Neuronal stem cell (in vitro differentiated cells): ENCODE measurements around the gene ABHD16B.
A peak's percentile ranks its signal among the peaks of the same experiment; 100 is the strongest.

Experiments used
- DNase-seq: peaks from one replicate; pipeline ENCODE4 v3.0.0-alpha.2; 2013; ENCODE audit warnings: low spot score
- H2AFZ ChIP-seq: one replicate; pipeline ENCODE4 v1.6.1; 2013; ENCODE audit warnings: mild to moderate bottlenecking, low read length, inconsistent platforms
- H2AK5ac ChIP-seq: 2 replicates; pipeline ENCODE4 v1.6.1; 2013; ENCODE audit warnings: low read depth, mild to moderate bottlenecking, inconsistent platforms, low read length, moderate library complexity, mixed read lengths
- H2BK120ac ChIP-seq: 2 replicates; pipeline ENCODE4 v1.6.1; 2013; ENCODE audit warnings: low read depth, mild to moderate bottlenecking, inconsistent platforms, low read length, moderate library complexity, mixed read lengths
- H2BK12ac ChIP-seq: one replicate; pipeline ENCODE4 v1.6.1; 2013; ENCODE audit warnings: low read length, inconsistent platforms
- H2BK15ac ChIP-seq: 2 replicates; pipeline ENCODE4 v1.6.1; 2013; ENCODE audit warnings: mild to moderate bottlenecking, low read length, inconsistent platforms, mixed read lengths
- H2BK5ac ChIP-seq: one replicate; pipeline ENCODE4 v1.6.1; 2013; ENCODE audit warnings: inconsistent platforms, mild to moderate bottlenecking, low read length, moderate library complexity
- H3K14ac ChIP-seq: one replicate; pipeline ENCODE4 v1.6.1; 2013; ENCODE audit warnings: low read length, inconsistent platforms
- H3K18ac ChIP-seq: 2 replicates; pipeline ENCODE4 v1.6.1; 2013; ENCODE audit warnings: low read length, inconsistent platforms
- H3K23ac ChIP-seq: 2 replicates; pipeline ENCODE4 v1.6.1; 2013; ENCODE audit warnings: low read depth, mild to moderate bottlenecking, mixed read lengths, low read length, inconsistent platforms; ENCODE audit not compliant: poor library complexity
- H3K27ac ChIP-seq: replicated peaks from 3 replicates; pipeline ENCODE4 v1.5.1; 2013; ENCODE audit warnings: low read length, inconsistent platforms
- H3K27me3 ChIP-seq, 3 experiments: 2 replicates each; pipeline ENCODE4 v1.6.1; 2013; ENCODE audit warnings: low read length in 3 of 3, mild to moderate bottlenecking in 2 of 3, inconsistent platforms in 1 of 3, low read depth in 1 of 3, mixed read lengths in 1 of 3, moderate library complexity in 1 of 3; ENCODE audit not compliant: control insufficient read depth in 3 of 3, insufficient read depth in 3 of 3
- H3K36me3 ChIP-seq, 2 donors: replicated peaks in 1 of 2; 2 replicates each; pipeline ENCODE4 v1.6.1; 2013; ENCODE audit warnings: low read length in 2 of 2; ENCODE audit not compliant: control insufficient read depth in 2 of 2, insufficient read depth in 2 of 2
- H3K4ac ChIP-seq: 2 replicates; pipeline ENCODE4 v1.6.1; 2013; ENCODE audit warnings: inconsistent platforms, mild to moderate bottlenecking, low read length, moderate library complexity
- H3K4me1 ChIP-seq, 2 donors: 1 replicate in 1 of 2; 2 replicates in 1 of 2; pipeline ENCODE4 v1.6.1; 2013; ENCODE audit warnings: low read length in 2 of 2, low read depth in 1 of 2; ENCODE audit not compliant: control insufficient read depth in 2 of 2, insufficient read depth in 1 of 2
- H3K4me2 ChIP-seq: one replicate; pipeline ENCODE4 v1.6.1; 2013; ENCODE audit warnings: mild to moderate bottlenecking, low read length, inconsistent platforms; ENCODE audit not compliant: insufficient read depth, poor library complexity, severe bottlenecking
- H3K4me3 ChIP-seq, 2 donors: 2 replicates each; pipeline ENCODE4 v1.5.1; 2013; ENCODE audit warnings: low read length in 2 of 2, mild to moderate bottlenecking in 2 of 2, inconsistent platforms in 1 of 2, moderate library complexity in 1 of 2
- H3K79me1 ChIP-seq: one replicate; pipeline ENCODE4 v1.6.1; 2013; ENCODE audit warnings: low read depth, mild to moderate bottlenecking, inconsistent platforms, low read length, moderate library complexity
- H3K9ac ChIP-seq: one replicate; pipeline ENCODE4 v1.6.1; 2013; ENCODE audit warnings: mild to moderate bottlenecking, low read depth, low read length, inconsistent platforms; ENCODE audit not compliant: poor library complexity
- H3K9me3 ChIP-seq, 2 donors: replicated peaks in 1 of 2; 2 replicates each; pipeline versions ENCODE3 to v1.6.1; 2013; ENCODE audit warnings: low read length in 2 of 2, mild to moderate bottlenecking in 2 of 2, inconsistent platforms in 1 of 2, low read depth in 1 of 2, mixed read lengths in 1 of 2, moderate library complexity in 1 of 2; ENCODE audit not compliant: control insufficient read depth in 2 of 2, insufficient read depth in 1 of 2
- H4K8ac ChIP-seq: one replicate; pipeline ENCODE4 v1.6.1; 2013; ENCODE audit warnings: low read depth, mild to moderate bottlenecking, inconsistent platforms, low read length, moderate library complexity
- H4K91ac ChIP-seq: one replicate; pipeline ENCODE4 v1.6.1; 2013; ENCODE audit warnings: low read length, low read depth, mild to moderate bottlenecking, inconsistent platforms; ENCODE audit not compliant: poor library complexity
- WGBS, 2 donors: extraction: QIAGEN DNeasy Blood & Tissue Kit; methylation state at CpG; one replicate each; pipeline ENCODE4 v1.1.7; 2013; ENCODE audit warnings: missing lambda C conversion rate in 2 of 2, mixed read lengths in 1 of 2; ENCODE audit not compliant: insufficient read length in 2 of 2, insufficient replicate concordance in 1 of 2; ENCODE audit errors: extremely low coverage in 2 of 2; 5-methylcytosine and 5-hydroxymethylcytosine counted together

Gene ABHD16B

DNA sequence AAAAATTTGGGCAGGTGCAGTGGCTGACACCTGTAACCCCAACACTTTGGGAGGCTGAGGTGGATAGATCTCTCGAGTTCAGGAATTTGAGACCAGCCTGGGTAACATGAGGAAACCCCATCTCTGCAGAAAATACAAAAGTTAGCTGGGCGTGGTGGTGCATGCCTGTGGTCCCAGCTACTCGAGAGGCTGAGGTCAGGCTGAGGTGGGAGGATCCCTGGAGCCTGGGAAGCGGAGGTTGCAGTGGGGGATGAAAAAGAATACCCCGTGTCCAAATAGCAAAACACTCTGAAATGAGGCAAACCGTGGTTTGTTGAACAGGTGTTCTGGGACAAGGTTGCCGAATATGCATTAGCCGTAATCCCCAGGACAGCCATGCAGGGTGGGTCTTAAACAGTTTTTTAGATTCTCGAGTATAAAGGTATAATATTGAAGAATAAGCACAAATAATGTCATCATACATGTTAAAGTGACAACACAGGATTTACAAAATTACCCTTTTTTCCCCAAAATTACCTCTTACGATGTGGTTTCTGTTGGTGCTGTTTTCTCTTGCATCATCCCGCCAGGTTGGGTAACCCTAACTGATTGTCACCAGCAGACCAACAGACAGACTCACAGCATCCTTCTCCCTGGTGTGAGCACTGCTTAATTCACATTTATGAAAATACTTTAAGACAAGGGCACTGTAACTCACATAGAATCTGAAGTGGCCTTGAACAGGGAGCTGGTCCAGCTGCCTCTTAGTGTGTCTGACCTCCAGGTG, 42.7 kb downstream of the ABHD16B start:
- Histone ChIP-seq H3K4me3 (no peak overlapping the region), H3K36me3 (peaks cover 0 to 8% of the 10 kb centered on the region in 2 donors), H4K8ac (no peak overlapping the region), H3K4me1 (no peaks in the 10 kb centered on the region), H2BK15ac (no peak overlapping the region), H3K23ac (no peak overlapping the region), H2BK120ac (no peak overlapping the region), H2BK12ac (no peak overlapping the region), H2AFZ (no peak overlapping the region), H3K27ac (no peak overlapping the region), H3K79me1 (peaks cover 11% of the 10 kb centered on the region), H3K18ac (no peak overlapping the region), H4K91ac (no peak overlapping the region), H3K27me3 (no peaks in the 10 kb centered on the region), H3K14ac (no peak overlapping the region), H3K4me2 (no peak overlapping the region), H2AK5ac (no peak overlapping the region), H3K4ac (no peak overlapping the region), H3K9me3 (peaks cover 0 to 2% of the 10 kb centered on the region in 2 donors), H2BK5ac (no peak overlapping the region), H3K9ac (peak overlapping the region; percentile 55)
- WGBS, 2 donors, result no CpG with 5 or more reads among the region's 11 CpGs
- DNase-seq, result no peak

- Histone ChIP-seq H2BK15ac (no peak overlapping the region), H2BK5ac (no peak overlapping the region), H3K23ac (no peak overlapping the region), H3K14ac (no peak overlapping the region), H4K8ac (no peak overlapping the region), H3K18ac (no peak overlapping the region), H3K4ac (no peak overlapping the region), H3K4me1 (peaks cover 0 to 3% of the 10 kb centered on the region in 2 donors), H2BK120ac (no peak overlapping the region), H3K9me3 (peaks cover 0 to 2% of the 10 kb centered on the region in 2 donors), H4K91ac (no peak overlapping the region), H3K4me3 (no peak overlapping the region), H3K27ac (no peak overlapping the region), H3K79me1 (peaks cover 15% of the 10 kb centered on the region), H3K27me3 (no peaks in the 10 kb centered on the region), H2BK12ac (no peak overlapping the region), H3K4me2 (no peak overlapping the region), H3K36me3 (peaks cover 0 to 4% of the 10 kb centered on the region in 2 donors), H2AFZ (no peak overlapping the region), H2AK5ac (no peak overlapping the region), H3K9ac (peak overlapping the region; percentile 44)
- DNase-seq, result no peak
- WGBS, 2 donors, result no CpG with 5 or more reads among the region's 16 CpGs
Measured at GRCh38 chr20:63908008-63908682, 46.8 kb downstream of the ABHD16B start.

DNA sequence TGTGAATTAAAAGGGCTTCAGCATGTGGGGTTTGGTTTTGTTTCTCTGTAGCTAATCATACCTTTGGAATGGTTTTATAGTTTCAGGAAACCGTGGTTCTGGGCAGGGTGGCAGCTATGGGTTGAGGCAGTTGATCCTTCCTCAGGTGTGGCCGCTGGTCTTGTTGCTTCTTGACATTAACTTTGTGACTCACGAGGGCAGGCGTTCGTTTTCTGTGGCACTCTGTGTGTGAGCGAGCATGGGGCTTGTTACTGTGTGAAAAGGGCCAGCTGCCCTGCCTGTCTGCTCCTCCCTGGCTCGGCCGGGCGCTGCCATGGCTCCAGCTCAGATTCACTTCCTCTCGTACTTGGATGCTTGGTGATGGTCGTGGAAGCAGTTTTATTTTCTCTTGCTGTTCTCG, 49.9 kb downstream of the ABHD16B start:
- Histone ChIP-seq H4K91ac (no peak overlapping the region), H3K9ac (peak overlapping the region; percentile 53), H3K4me3 (no peak overlapping the region), H2BK5ac (no peak overlapping the region), H3K27ac (no peak overlapping the region), H3K9me3 (peaks cover 7 to 9% of the 10 kb centered on the region in 2 donors), H3K18ac (peak overlapping the region; percentile 7), H2AFZ (no peak overlapping the region), H3K23ac (peak overlapping the region; percentile 3), H2AK5ac (no peak overlapping the region), H2BK120ac (no peak overlapping the region), H3K14ac (no peak overlapping the region), H3K4me2 (no peak overlapping the region), H2BK12ac (no peak overlapping the region), H3K27me3 (no peaks in the 10 kb centered on the region), H3K79me1 (peaks cover 13% of the 10 kb centered on the region), H4K8ac (no peak overlapping the region), H3K4me1 (peaks cover 0 to 3% of the 10 kb centered on the region in 2 donors), H2BK15ac (no peak overlapping the region), H3K36me3 (peaks cover 2 to 4% of the 10 kb centered on the region in 2 donors), H3K4ac (peak overlapping the region; percentile 58)
- no peak for DNase-seq
- no CpG with 5 or more reads among the region's 12 CpGs for whole genome bisulfite sequencing, 2 donors
